Common myeloid progenitor, CD34-positive (primary cell): ENCODE data around the gene CNTLN.
"Not testable (repeated sequence)": the region's sequence is repeated elsewhere in the genome, so short reads cannot be mapped to it uniquely, and the experiment has no call there.

ENCODE experiments used
- CTCF ChIA-PET: fragments of 350-600 bp; sonication (Branson Sonifier 250); formaldehyde crosslinking; loops from one replicate; lab custom pipeline; 2021; ENCODE audit warnings: antibody characterized with exemption; lab: Charles Lee
- POLR2A ChIA-PET: fragments of 350-600 bp; sonication (Branson Sonifier 250); formaldehyde crosslinking; loops from one replicate; lab custom pipeline; 2021; ENCODE audit warnings: antibody characterized with exemption; lab: Charles Lee
- DNase-seq, 3 donors: peaks; one replicate each; pipeline versions ENCODE4 v3.0.0 to v3.0.0-alpha.2; 2013
- H3K27ac ChIP-seq, 2 experiments: 1 replicate in 1 of 2; 2 replicates in 1 of 2; pipeline ENCODE4 v1.7.0; 2013; ENCODE audit warnings: inconsistent platforms in 2 of 2, low read length in 2 of 2, mild to moderate bottlenecking in 2 of 2, low read depth in 1 of 2, moderate library complexity in 1 of 2; ENCODE audit not compliant: severe bottlenecking in 2 of 2, insufficient read depth in 1 of 2, poor library complexity in 1 of 2
- H3K27me3 ChIP-seq, 5 experiments: replicated peaks in 2 of 5; 1 replicate in 3 of 5; 2 replicates in 2 of 5; pipeline versions ENCODE4 v1.6.1 to v1.7.0; 2013; ENCODE audit warnings: low read length in 4 of 5, mild to moderate bottlenecking in 2 of 5, moderate library complexity in 2 of 5, inconsistent platforms in 1 of 5; ENCODE audit not compliant: insufficient read depth in 5 of 5, control insufficient read depth in 4 of 5
- H3K36me3 ChIP-seq, 4 experiments: 1 replicate in 2 of 4; 2 replicates in 2 of 4; pipeline versions ENCODE4 v1.6.1 to v1.7.0; 2013; ENCODE audit warnings: low read length in 3 of 4, control low read depth in 1 of 4, mild to moderate bottlenecking in 1 of 4; ENCODE audit not compliant: control insufficient read depth in 4 of 4, insufficient read depth in 4 of 4
- H3K4me1 ChIP-seq, 4 experiments: 1 replicate in 3 of 4; 2 replicates in 1 of 4; pipeline versions ENCODE4 v1.6.1 to v1.7.1; 2013; ENCODE audit warnings: low read length in 3 of 4, mild to moderate bottlenecking in 3 of 4, control low read depth in 1 of 4, inconsistent platforms in 1 of 4, moderate library complexity in 1 of 4; ENCODE audit not compliant: control insufficient read depth in 4 of 4, insufficient read depth in 4 of 4; ENCODE audit errors: control extremely low read depth in 1 of 4
- H3K4me3 ChIP-seq, 7 experiments: 1 replicate in 4 of 7; 2 replicates in 3 of 7; pipeline versions ENCODE4 v1.5.1 to v1.7.0; 2013; ENCODE audit warnings: mild to moderate bottlenecking in 7 of 7, low read length in 6 of 7, moderate library complexity in 6 of 7, inconsistent platforms in 2 of 7, low read depth in 2 of 7, control low read depth in 1 of 7; ENCODE audit not compliant: insufficient read depth in 4 of 7, control insufficient read depth in 1 of 7; ENCODE audit errors: extremely low read depth in 1 of 7
- H3K9me3 ChIP-seq, 5 experiments: 1 replicate in 4 of 5; 2 replicates in 1 of 5; pipeline versions ENCODE4 v1.6.1 to v1.7.1; 2013; ENCODE audit warnings: low read length in 4 of 5, mild to moderate bottlenecking in 2 of 5, inconsistent platforms in 1 of 5, low read depth in 1 of 5, moderate library complexity in 1 of 5; ENCODE audit not compliant: control insufficient read depth in 4 of 5, insufficient read depth in 2 of 5; ENCODE audit errors: control extremely low read depth in 1 of 5
- WGBS: methylation state at CpG from one replicate; pipeline ENCODE4 v1.1.5; 2013; ENCODE audit not compliant: insufficient coverage; 5-methylcytosine and 5-hydroxymethylcytosine counted together

The CNTLN gene

DNA sequence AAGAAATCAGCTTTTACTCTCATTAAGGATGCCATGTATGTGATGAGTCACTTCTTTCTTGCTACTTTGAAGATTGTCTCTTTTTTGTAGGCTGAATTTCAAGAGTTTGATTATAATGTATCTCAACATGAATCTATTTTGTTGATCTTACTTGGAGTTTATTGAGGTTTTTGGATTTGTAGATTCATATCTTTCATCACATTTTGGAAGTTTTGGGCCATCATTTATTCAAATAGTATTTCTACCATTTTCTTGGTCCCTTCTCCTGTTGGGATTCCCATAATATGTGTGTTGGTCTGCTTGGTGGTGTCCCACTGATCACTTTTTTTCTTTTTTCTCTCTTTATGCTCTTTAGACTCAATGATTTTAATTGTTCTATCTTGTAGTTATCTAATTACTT lies 116.3 kb downstream of the CNTLN start:
- Histone ChIP-seq H3K36me3 (peaks cover 0 to 20% (median 10%) of the 10 kb centered on the region in 4 experiments), H3K4me1 (no peaks in the 10 kb centered on the region), H3K9me3 (peaks cover 0 to 60% (median 11%) of the 10 kb centered on the region in 5 experiments), H3K27me3 (no peaks in the 10 kb centered on the region), H3K4me3 (no peak overlapping the region), H3K27ac (no peak overlapping the region)
- ChIA-PET CTCF (no interaction called here), POLR2A (no interaction called here)
- no peak for DNase-seq

DNA sequence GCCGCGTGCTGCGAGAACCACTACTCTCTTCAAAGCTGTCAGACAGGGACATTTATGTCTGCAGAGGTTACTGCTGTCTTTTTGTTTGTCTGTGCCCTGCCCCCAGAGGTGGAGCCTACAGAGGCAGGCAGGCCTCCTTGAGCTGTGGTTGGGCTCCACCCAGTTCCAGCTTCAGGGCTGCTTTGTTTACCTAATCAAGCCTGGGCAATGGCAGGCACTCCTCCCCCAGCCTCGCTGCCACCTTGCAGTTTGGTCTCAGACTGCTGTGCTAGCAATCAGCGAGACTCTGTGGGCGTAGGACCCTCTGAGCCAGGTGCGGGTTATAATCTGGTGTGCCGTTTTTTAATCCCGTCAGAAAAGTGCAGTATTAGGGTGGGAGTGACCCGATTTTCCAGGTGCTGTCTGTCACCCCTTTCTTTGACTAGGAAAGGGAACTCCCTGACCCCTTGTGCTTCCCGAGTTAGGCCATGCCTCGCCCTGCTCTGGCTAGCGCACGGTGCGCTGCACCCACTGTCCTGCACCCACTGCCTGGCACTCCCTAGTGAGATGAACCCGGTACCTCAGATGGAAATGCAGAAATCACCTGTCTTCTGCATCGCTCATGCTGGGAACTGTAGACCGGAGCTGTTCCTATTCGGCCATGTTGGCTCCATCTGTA lies 133.8 kb downstream of the CNTLN start:
- H3K9me3 ChIP-seq, H3K27me3 ChIP-seq, H3K4me3 ChIP-seq, POLR2A ChIA-PET, DNase-seq, H3K4me1 ChIP-seq, CTCF ChIA-PET, H3K27ac ChIP-seq, H3K36me3 ChIP-seq: not testable (repeated sequence)
- 97% methylated on average over 7 of the region's 19 CpGs for WGBS

DNA sequence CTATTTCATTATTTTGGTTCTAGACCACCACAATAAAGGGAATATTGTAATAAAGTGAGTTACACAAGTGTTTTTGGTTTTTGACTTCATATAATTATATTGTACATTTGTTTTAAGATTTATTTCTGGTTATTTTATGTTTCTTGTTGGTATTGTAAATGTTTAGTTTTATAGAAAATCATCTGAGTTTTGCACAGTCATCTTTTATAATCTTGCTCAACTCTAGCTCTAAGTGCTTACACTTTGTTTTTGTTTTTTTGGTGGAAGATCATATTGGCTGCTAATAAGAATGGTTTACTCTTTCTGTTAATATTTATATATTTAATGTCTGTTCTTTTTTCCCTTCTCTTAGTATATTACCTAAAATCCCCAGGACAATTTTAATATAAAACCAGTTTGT lies 135.0 kb downstream of the CNTLN start:
- Histone ChIP-seq H3K9me3 (peaks cover 0 to 5% (median 0%) of the 10 kb centered on the region in 5 experiments), H3K27me3 (no peaks in the 10 kb centered on the region), H3K4me3 (no peak overlapping the region), H3K36me3 (peaks cover 0 to 5% (median 0%) of the 10 kb centered on the region in 4 experiments), H3K4me1 (no peaks in the 10 kb centered on the region), H3K27ac (no peak overlapping the region)
- ChIA-PET POLR2A (no interaction called here), CTCF (no interaction called here)
- no peak for DNase-seq

DNA sequence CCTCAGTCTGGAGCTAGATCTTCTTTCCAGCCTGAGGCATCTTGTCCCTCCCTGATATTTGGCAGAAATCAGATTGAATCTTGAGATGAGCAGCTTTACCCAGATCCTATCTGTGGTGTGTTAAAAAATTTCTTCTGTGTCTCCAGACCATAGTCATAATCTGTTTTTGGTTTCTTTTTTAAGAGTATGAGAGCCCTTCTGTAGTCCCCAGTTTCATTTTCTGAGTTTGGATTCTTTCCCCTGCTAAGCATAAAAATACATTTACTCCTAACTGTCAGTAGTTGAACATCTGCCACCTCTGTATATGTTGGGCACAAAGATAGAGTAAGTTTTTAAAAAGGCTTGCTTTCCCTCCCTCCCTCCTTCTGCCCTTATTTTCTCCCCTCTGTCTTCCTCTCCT lies 137.7 kb downstream of the CNTLN start:
- H3K27me3 ChIP-seq, result no peaks in the 10 kb centered on the region
- no peak overlapping the region for H3K27ac ChIP-seq
- H3K9me3 ChIP-seq, result peaks cover 0 to 3% (median 0%) of the 10 kb centered on the region in 5 experiments
- H3K4me3 ChIP-seq, result no peak overlapping the region
- H3K4me1 ChIP-seq, result no peaks in the 10 kb centered on the region
- DNase-seq, result no peak
- peaks cover 0 to 6% (median 2%) of the 10 kb centered on the region in 4 experiments for H3K36me3 ChIP-seq
- ChIA-PET CTCF (no interaction called here), POLR2A (no interaction called here)

DNA sequence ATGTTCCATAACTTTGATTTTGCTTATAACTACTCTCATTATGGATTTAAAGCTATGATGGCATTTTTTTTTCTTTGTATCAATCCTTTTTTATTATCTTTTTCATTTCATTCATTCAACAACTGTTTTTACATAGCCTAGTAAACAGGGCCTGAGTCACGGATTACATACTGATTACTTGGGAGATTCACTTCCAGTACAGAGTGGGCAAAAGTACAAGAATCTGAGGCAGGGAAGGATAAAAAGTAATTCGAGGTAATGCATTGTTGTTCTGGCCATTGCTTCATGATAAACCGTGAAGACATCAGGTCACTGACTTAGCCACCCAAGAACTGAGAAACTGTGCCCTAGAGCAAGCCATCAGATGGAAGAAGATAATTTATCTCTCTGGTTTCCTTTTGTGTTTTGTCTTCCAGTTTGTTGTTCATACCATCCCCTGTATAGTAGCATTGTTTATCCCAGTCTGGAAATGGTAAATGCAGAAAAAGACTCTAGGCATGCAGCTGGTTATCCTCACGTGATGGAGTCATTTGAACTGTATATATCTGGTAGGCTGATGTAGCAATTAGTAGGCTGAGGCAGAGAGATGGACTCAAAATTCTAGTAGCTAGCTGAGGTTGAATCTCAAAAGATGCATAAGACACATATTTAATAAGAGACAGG lies 145.6 kb downstream of the CNTLN start:
- Histone ChIP-seq H3K36me3 (peaks cover 0 to 20% (median 5%) of the 10 kb centered on the region in 4 experiments), H3K27ac (no peak overlapping the region), H3K27me3 (no peaks in the 10 kb centered on the region), H3K4me1 (no peaks in the 10 kb centered on the region), H3K4me3 (no peak overlapping the region), H3K9me3 (peaks cover 0 to 4% (median 2%) of the 10 kb centered on the region in 5 experiments)
- WGBS, result 90% methylated on average over 2 of the region's 4 CpGs
- CTCF ChIA-PET, result no interaction called here
- DNase-seq, result no peak
- POLR2A ChIA-PET, result no interaction called here

DNA sequence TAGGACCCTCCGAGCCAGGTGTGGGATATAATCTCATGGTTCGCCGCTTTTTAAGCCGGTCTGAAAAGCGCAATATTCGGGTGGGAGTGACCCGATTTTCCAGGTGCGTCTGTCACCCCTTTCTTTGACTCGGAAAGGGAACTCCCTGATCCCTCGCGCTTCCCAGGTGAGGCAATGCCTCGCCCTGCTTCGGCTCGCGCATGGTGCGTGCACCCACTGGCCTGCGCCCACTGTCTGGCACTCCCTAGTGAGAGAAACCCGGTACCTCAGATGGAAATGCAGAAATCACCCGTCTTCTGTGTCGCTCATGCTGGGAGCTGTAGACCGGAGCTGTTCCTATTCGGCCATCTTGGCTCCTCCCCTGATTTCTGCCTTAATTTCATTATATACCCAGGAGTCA lies 155.8 kb downstream of the CNTLN start:
- H3K27ac ChIP-seq, H3K36me3 ChIP-seq, H3K4me3 ChIP-seq, H3K9me3 ChIP-seq, H3K27me3 ChIP-seq, H3K4me1 ChIP-seq, DNase-seq, CTCF ChIA-PET, POLR2A ChIA-PET: not testable (repeated sequence)
- 100% methylated on average over 1 of the region's 22 CpGs for WGBS

DNA sequence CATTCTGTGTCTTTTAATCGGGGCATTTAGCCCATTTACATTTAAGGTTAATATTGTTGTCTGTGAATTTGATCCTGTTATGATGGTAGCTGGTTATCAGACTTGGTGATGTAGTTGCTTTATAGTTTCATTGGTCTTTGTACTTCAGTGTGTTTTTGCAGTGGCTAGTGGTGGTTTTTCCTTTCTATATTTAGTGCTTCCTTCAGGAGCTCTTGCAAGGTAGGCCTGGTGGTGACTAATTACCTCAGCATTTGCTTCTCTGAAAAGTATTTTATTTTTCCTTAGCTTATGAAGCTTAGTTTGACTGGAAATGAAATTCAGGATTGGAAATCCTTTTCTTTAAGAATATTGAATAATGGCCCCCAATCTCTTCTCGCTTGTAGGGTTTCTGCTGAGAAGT lies 156.9 kb downstream of the CNTLN start:
- H3K4me1 ChIP-seq, result no peaks in the 10 kb centered on the region
- peaks cover 0 to 9% (median 2%) of the 10 kb centered on the region in 5 experiments for H3K9me3 ChIP-seq
- no peak overlapping the region for H3K4me3 ChIP-seq
- H3K36me3 ChIP-seq, result peaks cover 0 to 9% (median 4%) of the 10 kb centered on the region in 4 experiments
- H3K27me3 ChIP-seq, result no peaks in the 10 kb centered on the region
- no CpG with 5 or more reads among the region's 2 CpGs for WGBS
- ChIA-PET POLR2A (no interaction called here), CTCF (no interaction called here)
- no peak for DNase-seq
- H3K27ac ChIP-seq, result no peak overlapping the region
